Astrocyte of the cerebellum (primary cell): ENCODE measurements around the gene AFAP1.

Experiments used
- DNase-seq: peaks from one replicate; pipeline ENCODE4 v3.0.0-alpha.2; 2011; ENCODE audit warnings: low read depth
- H3K4me3 ChIP-seq: 2 replicates; pipeline ENCODE4 v1.5.1; 2011; ENCODE audit warnings: mild to moderate bottlenecking, low read depth, low read length, moderate library complexity
- CTCF ChIP-seq: IDR thresholded peaks from 2 replicates; pipeline ENCODE4 v1.5.1; 2012; ENCODE audit warnings: low read length, low read depth, moderate library complexity, mild to moderate bottlenecking; ENCODE audit errors: missing control alignments
- in situ Hi-C: cut with HindIII; loops from 2 replicates; pipeline ENCODE4 v1.10.0; 2017; ENCODE audit warnings: low sequenced_read_pairs

AFAP1 gene

GRCh38 chr4:7890635-7891393 is 48.8 kb downstream of the AFAP1 start:
- H3K4me3 ChIP-seq = no peak overlapping the region
- in situ Hi-C loops = no loop called here
- TF ChIP-seq CTCF = no peak
- peak; percentile 87 for DNase-seq

- in situ Hi-C loops = loop anchor here (5.0 kb wide), 1 partner anchor 45 kb away; no protein-coding TSS in a partner anchor
- DNase-seq = no peak
- TF ChIP-seq CTCF = no peak
- H3K4me3 ChIP-seq = no peak overlapping the region
These were observed 52.2 kb downstream of the AFAP1 start for GRCh38 chr4:7887436-7887835.

GRCh38 chr4:7886007-7886973 is 53.4 kb downstream of the AFAP1 start:
- no peak for TF ChIP-seq CTCF
- in situ Hi-C loops = loop anchor here (5.0 kb wide), 1 partner anchor 44 kb away; no protein-coding TSS in a partner anchor
- no peak for DNase-seq
- H3K4me3 ChIP-seq = no peak overlapping the region

GRCh38 chr4:7885216-7886006 is 54.2 kb downstream of the AFAP1 start:
- TF ChIP-seq CTCF = no peak
- DNase-seq = no peak
- in situ Hi-C loops = loop anchor here (5.0 kb wide), 1 partner anchor 43 kb away; no protein-coding TSS in a partner anchor
- no peak overlapping the region for H3K4me3 ChIP-seq

GRCh38 chr4:7880683-7881082 is 59.0 kb downstream of the AFAP1 start:
- TF ChIP-seq CTCF = no peak
- in situ Hi-C loops = no loop called here
- no peak for DNase-seq
- no peak overlapping the region for H3K4me3 ChIP-seq

- DNase-seq = no peak
- H3K4me3 ChIP-seq = no peak overlapping the region
- TF ChIP-seq CTCF = no peak
- in situ Hi-C loops = no loop called here
These were observed 60.5 kb downstream of the AFAP1 start for GRCh38 chr4:7879127-7879526.
